Measurements from ENCODE around the gene R3HDM2. TPM values are rescaled to one million over a fixed set of nuclear protein-coding genes. Genes with fewer than 3 reads are reported as not detected.

R3HDM2 gene
- total RNA-seq, 1 experiment from 2014 or later: 45.4 TPM

DNA sequence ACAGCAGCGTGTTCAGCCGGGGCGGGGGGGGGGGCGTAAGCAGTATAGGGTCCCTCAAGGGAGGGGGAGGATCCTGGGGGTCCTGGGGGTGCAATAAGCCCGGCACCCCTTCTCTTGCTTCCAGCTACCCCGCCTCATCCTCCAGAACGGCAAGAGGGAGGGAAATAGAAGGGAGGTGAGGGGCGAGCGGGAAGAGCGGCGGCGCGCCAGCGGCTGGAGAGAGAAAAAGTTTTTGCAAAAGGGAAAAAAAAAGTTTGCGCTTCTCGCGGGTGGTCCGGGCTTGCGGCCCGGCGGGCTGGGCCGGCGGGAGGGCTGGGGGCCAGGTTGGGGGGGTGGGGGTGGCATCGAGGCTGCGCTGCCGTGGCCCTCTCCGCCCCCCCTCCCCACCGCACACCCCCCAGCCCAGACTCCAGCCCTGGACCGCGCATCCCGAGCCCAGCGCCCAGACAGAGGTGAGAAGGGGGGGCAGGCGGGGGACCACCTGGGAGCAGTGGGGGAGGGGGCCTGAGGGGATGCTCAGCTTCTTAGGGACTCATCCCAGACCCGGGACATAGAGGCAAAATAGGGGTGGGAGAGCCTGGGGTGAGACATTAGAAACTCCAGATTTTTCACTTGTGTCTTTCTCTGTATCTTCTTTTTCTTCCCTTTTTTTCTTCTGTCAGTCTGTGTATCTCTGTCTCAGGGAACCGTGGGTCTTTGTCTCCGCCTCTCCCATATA, 29.1 kb upstream of the R3HDM2 start, which contains the start of gene GLI1:
GLI1 (plus strand) TSS at position 36 of the 718 bp plus-strand sequence. CDS start 3,907 bp downstream, outside the sequence.
- H3K27ac ChIP-seq (ENCODE audit: low read depth, low read length): peak within 1 kb of the TSS; percentile 65

More for the DNA sequence above, 29.1 kb upstream of the R3HDM2 start, which contains the start of gene GLI1:
- Histone ChIP-seq H3K9me3 (ENCODE audit: control insufficient read depth in 1 of 2, insufficient read depth in 1 of 2, low read depth in 1 of 2, low read length in 2 of 2) (no peaks in the 10 kb centered on the region), H3K27me3 (ENCODE audit: insufficient read depth, low read length) (no peaks in the 10 kb centered on the region), H3K4me2 (ENCODE audit: low read length) (peak within 1 kb of the TSS; percentile 99), H4K20me1 (ENCODE audit: insufficient read depth) (no peaks in the 10 kb centered on the region), H3K9me2 (ENCODE audit: insufficient read depth) (no peaks in the 10 kb centered on the region), H3K36me3 (ENCODE audit: control insufficient read depth in 1 of 2, insufficient read depth in 2 of 2, low read length in 2 of 2) (no peaks in the 10 kb centered on the region), H3K79me2 (ENCODE audit: insufficient read depth, low read length) (no peaks in the 10 kb centered on the region), H3K9ac (ENCODE audit: low read length) (peak within 1 kb of the TSS; percentile 57), H3K4me3 (replicated peaks in 1 of 2; ENCODE audit: low read depth in 1 of 2, low read length in 2 of 2) (peak within 1 kb of the TSS; percentile 75), H3K4me1 (ENCODE audit: control insufficient read depth in 1 of 2, insufficient read depth in 2 of 2, low read length in 2 of 2) (peaks cover 30 to 63% of the 10 kb centered on the region in 2 experiments), H2AFZ (ENCODE audit: low read depth, low read length, poor library complexity, severe bottlenecking) (peak within 1 kb of the TSS; percentile 94)
- TF ChIP-seq, protein P1, sequence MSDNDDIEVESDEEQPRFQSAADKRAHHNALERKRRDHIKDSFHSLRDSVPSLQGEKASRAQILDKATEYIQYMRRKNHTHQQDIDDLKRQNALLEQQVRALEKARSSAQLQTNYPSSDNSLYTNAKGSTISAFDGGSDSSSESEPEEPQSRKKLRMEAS (IDR thresholded peaks at IDR 0.05): no peak
- no peak for TF ChIP-seq EZH2phosphoT487 (IDR thresholded peaks at IDR 0.05; ENCODE audit: borderline replicate concordance)
- TF ChIP-seq ELF1 (IDR thresholded peaks at IDR 0.05; ENCODE audit: borderline replicate concordance, low read depth): no peak
- TF ChIP-seq CTCF (IDR thresholded peaks at IDR 0.05 in 2 of 3, conservative IDR thresholded peaks at IDR 0.05 in 1 of 3; ENCODE audit: borderline replicate concordance in 1 of 3, insufficient read depth in 1 of 3, low read depth in 2 of 3, low read length in 2 of 3): no peak
- TF ChIP-seq SIN3A (IDR thresholded peaks at IDR 0.05; ENCODE audit: low read depth): no peak
- no peak for TF ChIP-seq FOSL1 (IDR thresholded peaks at IDR 0.05; ENCODE audit: low read depth)
- no peak for TF ChIP-seq ZNF274 (IDR thresholded peaks at IDR 0.05; ENCODE audit: low read depth, low read length)
- TF ChIP-seq POLR2AphosphoS5 (IDR thresholded peaks at IDR 0.05; ENCODE audit: low read depth, low read length): no peak
- TF ChIP-seq YY1 (IDR thresholded peaks at IDR 0.05; ENCODE audit: extremely low read depth, insufficient replicate concordance, low read depth, low read length): no peak
- TF ChIP-seq JUND (IDR thresholded peaks at IDR 0.05): no peak
- no peak for TF ChIP-seq TCF7L2 (IDR thresholded peaks at IDR 0.05; ENCODE audit: borderline replicate concordance, extremely low read depth, insufficient read depth, insufficient read length)
- no peak for TF ChIP-seq SP1 (IDR thresholded peaks at IDR 0.05; ENCODE audit: low read depth)
- TF ChIP-seq, protein P2, sequence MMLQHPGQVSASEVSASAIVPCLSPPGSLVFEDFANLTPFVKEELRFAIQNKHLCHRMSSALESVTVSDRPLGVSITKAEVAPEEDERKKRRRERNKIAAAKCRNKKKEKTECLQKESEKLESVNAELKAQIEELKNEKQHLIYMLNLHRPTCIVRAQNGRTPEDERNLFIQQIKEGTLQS (IDR thresholded peaks at IDR 0.05): no peak
- TF ChIP-seq, protein P3, sequence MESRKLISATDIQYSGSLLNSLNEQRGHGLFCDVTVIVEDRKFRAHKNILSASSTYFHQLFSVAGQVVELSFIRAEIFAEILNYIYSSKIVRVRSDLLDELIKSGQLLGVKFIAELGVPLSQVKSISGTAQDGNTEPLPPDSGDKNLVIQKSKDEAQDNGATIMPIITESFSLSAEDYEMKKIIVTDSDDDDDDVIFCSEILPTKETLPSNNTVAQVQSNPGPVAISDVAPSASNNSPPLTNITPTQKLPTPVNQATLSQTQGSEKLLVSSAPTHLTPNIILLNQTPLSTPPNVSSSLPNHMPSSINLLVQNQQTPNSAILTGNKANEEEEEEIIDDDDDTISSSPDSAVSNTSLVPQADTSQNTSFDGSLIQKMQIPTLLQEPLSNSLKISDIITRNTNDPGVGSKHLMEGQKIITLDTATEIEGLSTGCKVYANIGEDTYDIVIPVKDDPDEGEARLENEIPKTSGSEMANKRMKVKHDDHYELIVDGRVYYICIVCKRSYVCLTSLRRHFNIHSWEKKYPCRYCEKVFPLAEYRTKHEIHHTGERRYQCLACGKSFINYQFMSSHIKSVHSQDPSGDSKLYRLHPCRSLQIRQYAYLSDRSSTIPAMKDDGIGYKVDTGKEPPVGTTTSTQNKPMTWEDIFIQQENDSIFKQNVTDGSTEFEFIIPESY (IDR thresholded peaks at IDR 0.05; ENCODE audit: extremely low read depth, insufficient replicate concordance, low read length): no peak
- no peak for TF ChIP-seq SRF (IDR thresholded peaks at IDR 0.05; ENCODE audit: low read depth)
- TF ChIP-seq CBX3 (IDR thresholded peaks at IDR 0.05; ENCODE audit: low read depth): no peak
- TF ChIP-seq RAD21 (IDR thresholded peaks at IDR 0.05; ENCODE audit: low read depth): no peak
- no peak for TF ChIP-seq CEBPB (IDR thresholded peaks at IDR 0.05; ENCODE audit: low read depth)
- TF ChIP-seq, protein P4, sequence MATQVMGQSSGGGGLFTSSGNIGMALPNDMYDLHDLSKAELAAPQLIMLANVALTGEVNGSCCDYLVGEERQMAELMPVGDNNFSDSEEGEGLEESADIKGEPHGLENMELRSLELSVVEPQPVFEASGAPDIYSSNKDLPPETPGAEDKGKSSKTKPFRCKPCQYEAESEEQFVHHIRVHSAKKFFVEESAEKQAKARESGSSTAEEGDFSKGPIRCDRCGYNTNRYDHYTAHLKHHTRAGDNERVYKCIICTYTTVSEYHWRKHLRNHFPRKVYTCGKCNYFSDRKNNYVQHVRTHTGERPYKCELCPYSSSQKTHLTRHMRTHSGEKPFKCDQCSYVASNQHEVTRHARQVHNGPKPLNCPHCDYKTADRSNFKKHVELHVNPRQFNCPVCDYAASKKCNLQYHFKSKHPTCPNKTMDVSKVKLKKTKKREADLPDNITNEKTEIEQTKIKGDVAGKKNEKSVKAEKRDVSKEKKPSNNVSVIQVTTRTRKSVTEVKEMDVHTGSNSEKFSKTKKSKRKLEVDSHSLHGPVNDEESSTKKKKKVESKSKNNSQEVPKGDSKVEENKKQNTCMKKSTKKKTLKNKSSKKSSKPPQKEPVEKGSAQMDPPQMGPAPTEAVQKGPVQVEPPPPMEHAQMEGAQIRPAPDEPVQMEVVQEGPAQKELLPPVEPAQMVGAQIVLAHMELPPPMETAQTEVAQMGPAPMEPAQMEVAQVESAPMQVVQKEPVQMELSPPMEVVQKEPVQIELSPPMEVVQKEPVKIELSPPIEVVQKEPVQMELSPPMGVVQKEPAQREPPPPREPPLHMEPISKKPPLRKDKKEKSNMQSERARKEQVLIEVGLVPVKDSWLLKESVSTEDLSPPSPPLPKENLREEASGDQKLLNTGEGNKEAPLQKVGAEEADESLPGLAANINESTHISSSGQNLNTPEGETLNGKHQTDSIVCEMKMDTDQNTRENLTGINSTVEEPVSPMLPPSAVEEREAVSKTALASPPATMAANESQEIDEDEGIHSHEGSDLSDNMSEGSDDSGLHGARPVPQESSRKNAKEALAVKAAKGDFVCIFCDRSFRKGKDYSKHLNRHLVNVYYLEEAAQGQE (IDR thresholded peaks at IDR 0.05; ENCODE audit: low read depth): no peak
- BruUV-seq (replicated peaks): no TSS peak
- ChIA-PET RAD21 (ENCODE audit: low non-redundant PET in 1 of 2, low total read pairs in 2 of 2, uncharacterized antibody in 2 of 2, unreplicated experiment in 2 of 2) (no interaction called here), CTCF (interaction anchor here (1.0 to 1.6 kb wide), 9 partner anchors 9 to 332 kb away, joined by 3 to 11 read pairs (median 4); partner anchors contain the start of genes LRP1 and SHMT2), POLR2A (no interaction called here)
- DNase-seq (ENCODE audit: low read depth, low spot score): no peak
- intact Hi-C loops (cut with micrococcal nuclease): loop anchor here (2.0 to 5.0 kb wide), 2 partner anchors 27 to 373 kb away; partner anchors contain the start of gene NAB2
- ATAC-seq: peak; percentile 21

Data from HCT116 (cell line).